IMR-90 (cell line): Measurements from ENCODE around the gene CFAP299. TPM values are rescaled to one million over a fixed set of nuclear protein-coding genes. Genes with fewer than 3 reads are reported as not detected.
A peak's percentile ranks its signal among the peaks of the same experiment; 100 is the strongest.

Experiments used
- ATAC-seq: fragments of 200-7000 bp; cut with Tn5 transposase; 2 replicates; pipeline ENCODE4 v1.9.1; 2020; ENCODE audit warnings: low read depth, mild to moderate bottlenecking, moderate library complexity
- BruUV-seq: library from RNA; stranded (reverse); fragments of 400-500 nt; replicated peaks from 2 replicates; lab custom pipeline; 2021; lab: Mats Ljungman, UMichigan
- CTCF ChIA-PET: fragments of 300-600 bp; formaldehyde crosslinking; extraction: SDS; loops from one replicate; lab custom pipeline; 2021; ENCODE audit warnings: antibody characterized with exemption; lab: Yijun Ruan, JAX
- POLR2A ChIA-PET: fragments of 300-600 bp; sonication (Branson Sonifier 250); formaldehyde crosslinking; loops from one replicate; lab custom pipeline; 2022; ENCODE audit warnings: antibody characterized with exemption; ENCODE audit not compliant: unreplicated experiment; lab: Charles Lee
- DNase-seq: peaks from one replicate; pipeline ENCODE4 v3.0.0; 2013
- H2AFZ ChIP-seq: replicated peaks from 2 replicates; pipeline ENCODE3; 2013; ENCODE audit warnings: low read length, mild to moderate bottlenecking; ENCODE audit not compliant: poor library complexity
- H2AK5ac ChIP-seq: 2 replicates; pipeline ENCODE4 v1.6.1; 2013; ENCODE audit warnings: low read depth, low read length, inconsistent platforms
- H2AK9ac ChIP-seq: replicated peaks from 2 replicates; pipeline ENCODE3; 2013; ENCODE audit warnings: mild to moderate bottlenecking, low read depth, low read length, moderate library complexity; ENCODE audit not compliant: poor library complexity
- H2BK120ac ChIP-seq: 2 replicates; pipeline ENCODE4 v1.6.1; 2013; ENCODE audit warnings: low read depth, low read length, inconsistent platforms
- H2BK15ac ChIP-seq: 3 replicates; pipeline ENCODE4 v1.6.1; 2013; ENCODE audit warnings: low read depth, low read length, inconsistent platforms
- H2BK20ac ChIP-seq: 2 replicates; pipeline ENCODE4 v1.6.1; 2013; ENCODE audit warnings: low read depth, mild to moderate bottlenecking, inconsistent platforms, low read length, moderate library complexity
- H2BK5ac ChIP-seq: 2 replicates; pipeline ENCODE4 v1.6.1; 2013; ENCODE audit warnings: mild to moderate bottlenecking, low read depth, low read length, inconsistent platforms; ENCODE audit not compliant: poor library complexity, severe bottlenecking
- H3K14ac ChIP-seq: replicated peaks from 2 replicates; pipeline ENCODE4 v1.6.1; 2013; ENCODE audit warnings: low read depth, low read length, inconsistent platforms
- H3K18ac ChIP-seq: 2 replicates; pipeline ENCODE4 v1.6.1; 2013; ENCODE audit warnings: low read depth, low read length, control low read depth
- H3K23ac ChIP-seq: 2 replicates; pipeline ENCODE4 v1.6.1; 2013; ENCODE audit warnings: low read depth, low read length, inconsistent platforms
- H3K27ac ChIP-seq: 2 replicates; pipeline ENCODE4 v1.5.1; 2013; ENCODE audit warnings: mild to moderate bottlenecking, control low read depth, low read length; ENCODE audit not compliant: insufficient read depth
- H3K27me3 ChIP-seq: 2 replicates; pipeline ENCODE4 v1.6.1; 2013; ENCODE audit warnings: low read length; ENCODE audit not compliant: control insufficient read depth, insufficient read depth
- H3K36me3 ChIP-seq: 2 replicates; pipeline ENCODE4 v1.6.1; 2013; ENCODE audit warnings: low read length, mixed read lengths; ENCODE audit not compliant: control insufficient read depth, insufficient read depth
- H3K4ac ChIP-seq: 2 replicates; pipeline ENCODE4 v1.6.1; 2013; ENCODE audit warnings: low read depth, low read length, inconsistent platforms
- H3K4me1 ChIP-seq: 2 replicates; pipeline ENCODE4 v1.6.1; 2013; ENCODE audit warnings: low read length, mixed read lengths; ENCODE audit not compliant: control insufficient read depth, insufficient read depth
- H3K4me2 ChIP-seq: 2 replicates; pipeline ENCODE4 v1.6.1; 2013; ENCODE audit warnings: low read depth, mild to moderate bottlenecking, control low read depth, low read length, moderate library complexity
- H3K4me3 ChIP-seq: 2 replicates; pipeline ENCODE4 v1.5.1; 2013; ENCODE audit warnings: low read depth, mild to moderate bottlenecking, control low read depth, low read length, moderate library complexity; ENCODE audit not compliant: insufficient read depth
- H3K56ac ChIP-seq: 2 replicates; pipeline ENCODE4 v1.6.1; 2013; ENCODE audit warnings: low read length, inconsistent platforms; ENCODE audit not compliant: insufficient read depth; ENCODE audit errors: extremely low read depth
- H3K79me1 ChIP-seq, 2 experiments: 2 replicates each; pipeline ENCODE4 v1.6.1; 2013; ENCODE audit warnings: low read length in 2 of 2, inconsistent platforms in 1 of 2, low read depth in 1 of 2
- H3K9ac ChIP-seq: 2 replicates; pipeline ENCODE4 v1.6.1; 2013; ENCODE audit warnings: low read depth, low read length, control low read depth
- H3K9me1 ChIP-seq: 2 replicates; pipeline ENCODE4 v1.6.1; 2013; ENCODE audit warnings: low read length, inconsistent platforms; ENCODE audit not compliant: insufficient read depth
- H3K9me3 ChIP-seq: 2 replicates; pipeline ENCODE4 v1.6.1; 2013; ENCODE audit warnings: low read length; ENCODE audit not compliant: control insufficient read depth, insufficient read depth
- H4K20me1 ChIP-seq: 2 replicates; pipeline ENCODE4 v1.6.1; 2013; ENCODE audit warnings: low read length, inconsistent platforms; ENCODE audit not compliant: insufficient read depth
- H4K5ac ChIP-seq: 2 replicates; pipeline ENCODE4 v1.6.1; 2013; ENCODE audit warnings: mild to moderate bottlenecking, low read depth, low read length, control low read depth
- H4K8ac ChIP-seq, 2 experiments: 2 replicates each; pipeline ENCODE4 v1.6.1; 2013; ENCODE audit warnings: low read depth in 2 of 2, low read length in 2 of 2, control low read depth in 1 of 2, inconsistent platforms in 1 of 2
- H4K91ac ChIP-seq: 2 replicates; pipeline ENCODE4 v1.6.1; 2013; ENCODE audit warnings: low read depth, low read length, inconsistent platforms; ENCODE audit not compliant: insufficient read depth
- BHLHE40 ChIP-seq: fragments of 150-350 bp; IDR thresholded peaks from 2 replicates; pipeline ENCODE4 v1.6.1; 2016; ENCODE audit warnings: mild to moderate bottlenecking, low read depth, low read length
- CHD1 ChIP-seq: IDR thresholded peaks from 2 replicates; pipeline ENCODE4 v1.6.1; 2012; ENCODE audit warnings: low read depth, low read length, improper control_type of control experiment
- NFE2L2 ChIP-seq: fragments of 150-350 bp; IDR thresholded peaks from 2 replicates; pipeline ENCODE4 v1.6.1; 2016; ENCODE audit warnings: low read depth, mild to moderate bottlenecking, low read length
- WGBS, 2 experiments: methylation state at CpG; one replicate each; pipeline versions ENCODE4 v1.1.5 to v1.1.7; 2013; ENCODE audit warnings: missing lambda C conversion rate in 2 of 2; ENCODE audit not compliant: insufficient read length in 1 of 2; ENCODE audit errors: extremely low coverage in 2 of 2; 5-methylcytosine and 5-hydroxymethylcytosine counted together
- dilution Hi-C: fragments of 300-500 bp; cut with HindIII; formaldehyde crosslinking; loops from one replicate; pipeline ENCODE4 v1.14.3; 2018; ENCODE audit warnings: low sequenced_read_pairs; ENCODE audit not compliant: unreplicated experiment
- in situ Hi-C: fragments of 300-500 bp; cut with MboI; formaldehyde crosslinking; loops from 3 replicates; pipeline ENCODE4 v1.14.3; 2019; ENCODE audit warnings: low sequenced_read_pairs, inconsistent platforms, mixed read lengths
- intact Hi-C: fragments of 100-400 bp; cut with micrococcal nuclease; formaldehyde crosslinking; loops from 2 replicates; pipeline ENCODE4 v1.10.0; 2022
- polyA plus RNA-seq, 3 experiments: library from polyadenylated mRNA; depleted of rRNA; stranded (reverse); fragments of >200 nt; gene quantifications; 2 replicates each; pipeline ENCODE4 v1.2.3, GENCODE V29; 2012; ENCODE audit warnings: low replicate concordance in 1 of 3
- total RNA-seq: library from RNA; depleted of rRNA; stranded (reverse); fragments of >200 nt; gene quantifications from 2 replicates; pipeline ENCODE4 v1.2.3, GENCODE V29; 2012
- TF ChIP-seq, protein P1 (sequence below): conservative IDR thresholded peaks from 2 replicates; pipeline ENCODE4 v1.5.1; 2012; ENCODE audit warnings: mild to moderate bottlenecking, low read depth, low read length, improper control_type of control experiment

Gene CFAP299
- total and polyA plus RNA-seq, 2 of the 4 experiments (the other 2 are of a cell fraction): 1.0 to 1.1 TPM

DNA sequence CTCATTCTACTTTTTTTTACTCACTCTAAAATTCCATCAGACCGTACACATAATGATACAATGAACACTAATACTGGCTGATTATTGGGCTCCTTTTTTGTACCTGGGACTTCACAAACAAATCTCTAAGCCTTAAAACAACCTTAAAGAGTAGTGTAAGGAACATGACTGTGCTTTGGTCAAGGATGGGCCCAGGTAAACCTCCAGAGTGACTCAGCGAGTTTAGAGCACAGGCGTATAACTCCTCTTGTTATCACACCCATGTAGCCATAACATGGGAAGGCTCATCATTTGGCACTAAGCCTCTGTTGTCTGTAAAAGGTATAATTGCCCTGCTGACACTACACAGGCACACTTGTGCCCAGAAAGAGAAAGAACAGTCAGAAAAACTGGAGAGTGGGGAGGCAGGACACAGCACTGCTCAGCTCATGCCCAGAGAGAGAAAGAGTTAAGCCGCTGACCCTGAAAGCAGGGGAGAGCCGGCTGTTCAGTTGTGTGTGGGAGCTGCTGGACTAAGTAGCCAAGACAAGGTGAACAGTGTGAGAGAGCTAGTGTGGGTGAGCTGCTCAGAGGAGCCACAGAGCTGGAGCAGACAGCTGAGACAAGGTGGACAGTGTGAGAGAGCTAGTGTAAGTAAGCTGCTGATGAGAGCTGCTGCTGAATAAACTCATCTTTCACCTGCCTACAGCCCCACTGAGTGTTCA, 375.4 kb downstream of the CFAP299 start:
- Histone ChIP-seq H4K5ac (no peak overlapping the region), H3K56ac (no peak overlapping the region), H3K4me3 (no peak overlapping the region), H2BK15ac (no peak overlapping the region), H3K27me3 (no peaks in the 10 kb centered on the region; the same call in 1 of the 2 replicates), H3K4me2 (no peak overlapping the region), H2AFZ (no peak overlapping the region), H4K91ac (no peak overlapping the region), H3K14ac (no peak overlapping the region), H4K20me1 (no peaks in the 10 kb centered on the region), H3K9me1 (no peaks in the 10 kb centered on the region; the same call in 1 of the 2 replicates), H3K18ac (no peak overlapping the region), H2AK5ac (no peak overlapping the region), H4K8ac (no peak overlapping the region), H2AK9ac (no peak overlapping the region), H2BK120ac (no peak overlapping the region), H3K23ac (no peak overlapping the region), H3K9me3 (no peaks in the 10 kb centered on the region), H3K9ac (no peak overlapping the region), H3K4ac (no peak overlapping the region), H3K4me1 (no peaks in the 10 kb centered on the region), H2BK5ac (no peak overlapping the region), H3K36me3 (no peaks in the 10 kb centered on the region), H3K79me1 (no peaks in the 10 kb centered on the region), H3K27ac (no peak overlapping the region), H2BK20ac (no peak overlapping the region)
- dilution Hi-C loops: no loop called here
- in situ Hi-C loops: no loop called here
- ChIA-PET CTCF (no interaction called here), POLR2A (no interaction called here)
- no peak for TF ChIP-seq CHD1
- TF ChIP-seq, protein P1, sequence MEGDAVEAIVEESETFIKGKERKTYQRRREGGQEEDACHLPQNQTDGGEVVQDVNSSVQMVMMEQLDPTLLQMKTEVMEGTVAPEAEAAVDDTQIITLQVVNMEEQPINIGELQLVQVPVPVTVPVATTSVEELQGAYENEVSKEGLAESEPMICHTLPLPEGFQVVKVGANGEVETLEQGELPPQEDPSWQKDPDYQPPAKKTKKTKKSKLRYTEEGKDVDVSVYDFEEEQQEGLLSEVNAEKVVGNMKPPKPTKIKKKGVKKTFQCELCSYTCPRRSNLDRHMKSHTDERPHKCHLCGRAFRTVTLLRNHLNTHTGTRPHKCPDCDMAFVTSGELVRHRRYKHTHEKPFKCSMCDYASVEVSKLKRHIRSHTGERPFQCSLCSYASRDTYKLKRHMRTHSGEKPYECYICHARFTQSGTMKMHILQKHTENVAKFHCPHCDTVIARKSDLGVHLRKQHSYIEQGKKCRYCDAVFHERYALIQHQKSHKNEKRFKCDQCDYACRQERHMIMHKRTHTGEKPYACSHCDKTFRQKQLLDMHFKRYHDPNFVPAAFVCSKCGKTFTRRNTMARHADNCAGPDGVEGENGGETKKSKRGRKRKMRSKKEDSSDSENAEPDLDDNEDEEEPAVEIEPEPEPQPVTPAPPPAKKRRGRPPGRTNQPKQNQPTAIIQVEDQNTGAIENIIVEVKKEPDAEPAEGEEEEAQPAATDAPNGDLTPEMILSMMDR: no peak
- peak; percentile 38; the same call in 1 of the 2 replicates for TF ChIP-seq NFE2L2
- TF ChIP-seq BHLHE40: no peak
- intact Hi-C loops: no loop called here
- ATAC-seq: no peak
- no peak for DNase-seq
- 6% methylated on average over 2 of the region's 5 CpGs; no CpG with 5 or more reads in 1 of the 2 experiments for WGBS, 2 experiments
- BruUV-seq: no TSS peak
